IPS-20b (cell line): Measurements from ENCODE around the gene NAALADL2.

Experiments used
- H3K27ac ChIP-seq: one replicate; pipeline ENCODE4 v1.5.1; 2013; ENCODE audit warnings: low read length
- H3K27me3 ChIP-seq: 2 replicates; pipeline ENCODE4 v1.6.1; 2013; ENCODE audit warnings: mild to moderate bottlenecking, low read length, inconsistent platforms; ENCODE audit not compliant: insufficient read depth
- H3K36me3 ChIP-seq: 2 replicates; pipeline ENCODE4 v1.6.1; 2013; ENCODE audit warnings: low read depth, mild to moderate bottlenecking, inconsistent platforms, low read length, moderate library complexity; ENCODE audit not compliant: insufficient read depth
- H3K4me1 ChIP-seq: 2 replicates; pipeline ENCODE4 v1.6.1; 2013; ENCODE audit warnings: mild to moderate bottlenecking, control low read depth, inconsistent platforms, low read length, moderate library complexity; ENCODE audit not compliant: insufficient read depth
- H3K4me3 ChIP-seq: 2 replicates; pipeline ENCODE4 v1.5.1; 2013; ENCODE audit warnings: mild to moderate bottlenecking, low read length, inconsistent platforms
- H3K9ac ChIP-seq: 2 replicates; pipeline ENCODE4 v1.6.1; 2013; ENCODE audit warnings: low read depth, mild to moderate bottlenecking, inconsistent platforms, low read length, moderate library complexity
- H3K9me3 ChIP-seq: 2 replicates; pipeline ENCODE4 v1.6.1; 2013; ENCODE audit warnings: mild to moderate bottlenecking, low read depth, low read length, inconsistent platforms; ENCODE audit not compliant: insufficient read depth

Gene NAALADL2

DNA sequence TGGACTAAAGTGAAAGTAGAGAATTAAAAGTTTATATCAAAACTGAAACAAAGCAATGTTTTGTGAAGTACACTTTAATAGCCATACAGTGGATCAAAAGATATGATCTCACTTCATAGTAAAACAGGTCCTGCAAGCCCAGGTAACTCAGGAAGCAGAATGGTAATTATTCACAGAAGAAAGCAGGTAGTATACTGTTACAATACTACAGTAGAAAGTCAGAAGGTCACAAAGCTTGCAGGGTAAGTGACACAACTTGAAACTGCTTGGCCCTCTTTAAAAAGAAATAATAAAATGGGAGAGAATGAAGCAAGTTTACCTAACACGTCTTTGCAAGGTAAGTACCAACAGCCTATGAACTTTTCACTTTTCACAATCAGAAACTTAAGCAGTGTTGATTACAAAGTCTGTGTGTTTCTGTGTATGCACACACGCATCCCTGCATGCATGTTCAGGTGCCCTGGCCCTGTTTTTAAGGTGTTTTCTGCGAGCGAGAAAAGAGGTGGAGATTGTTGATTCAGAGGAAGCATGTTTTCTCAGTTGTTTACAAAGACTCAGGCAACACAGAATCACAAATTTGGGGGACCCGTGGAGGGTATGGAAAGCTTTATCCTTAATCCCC lies at the start of gene NAALADL2:
Gene NAALADL2 (plus strand): TSS at position 221 of the 622 bp plus-strand sequence.
- H3K4me3 ChIP-seq, result no peak within 1 kb of the TSS
- H3K36me3 ChIP-seq, result no peaks in the 10 kb centered on the region
- no peaks in the 10 kb centered on the region for H3K9me3 ChIP-seq
- no peak within 1 kb of the TSS for H3K27ac ChIP-seq
- no peak within 1 kb of the TSS for H3K9ac ChIP-seq
- no peaks in the 10 kb centered on the region for H3K27me3 ChIP-seq
- H3K4me1 ChIP-seq, result peaks cover 7% of the 10 kb centered on the region; the same call in 1 of the 2 replicates

DNA sequence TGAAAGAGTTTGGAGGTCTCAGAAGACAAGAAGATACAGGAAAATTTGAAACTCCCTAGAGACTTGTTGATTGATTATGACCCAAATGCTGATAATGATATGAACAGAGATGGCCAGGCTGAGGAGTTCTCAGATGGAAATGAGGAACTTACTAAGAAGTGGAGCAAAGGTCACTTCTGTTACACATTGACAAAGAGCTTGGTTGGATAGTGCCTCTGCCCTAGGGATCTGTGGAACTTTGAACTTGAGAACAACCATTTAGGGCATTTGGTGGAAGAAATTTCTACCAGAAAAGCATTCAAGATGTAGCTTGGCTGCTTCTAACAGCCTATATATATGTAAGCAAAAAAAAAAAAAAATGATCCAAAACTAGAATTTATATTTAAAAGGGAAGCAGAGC lies 48.9 kb upstream of the NAALADL2 start:
- Histone ChIP-seq H3K27ac (no peak overlapping the region), H3K9me3 (no peaks in the 10 kb centered on the region; the same call in 1 of the 2 replicates), H3K36me3 (no peaks in the 10 kb centered on the region), H3K4me3 (no peak overlapping the region), H3K4me1 (no peaks in the 10 kb centered on the region), H3K27me3 (no peaks in the 10 kb centered on the region), H3K9ac (no peak overlapping the region)

DNA sequence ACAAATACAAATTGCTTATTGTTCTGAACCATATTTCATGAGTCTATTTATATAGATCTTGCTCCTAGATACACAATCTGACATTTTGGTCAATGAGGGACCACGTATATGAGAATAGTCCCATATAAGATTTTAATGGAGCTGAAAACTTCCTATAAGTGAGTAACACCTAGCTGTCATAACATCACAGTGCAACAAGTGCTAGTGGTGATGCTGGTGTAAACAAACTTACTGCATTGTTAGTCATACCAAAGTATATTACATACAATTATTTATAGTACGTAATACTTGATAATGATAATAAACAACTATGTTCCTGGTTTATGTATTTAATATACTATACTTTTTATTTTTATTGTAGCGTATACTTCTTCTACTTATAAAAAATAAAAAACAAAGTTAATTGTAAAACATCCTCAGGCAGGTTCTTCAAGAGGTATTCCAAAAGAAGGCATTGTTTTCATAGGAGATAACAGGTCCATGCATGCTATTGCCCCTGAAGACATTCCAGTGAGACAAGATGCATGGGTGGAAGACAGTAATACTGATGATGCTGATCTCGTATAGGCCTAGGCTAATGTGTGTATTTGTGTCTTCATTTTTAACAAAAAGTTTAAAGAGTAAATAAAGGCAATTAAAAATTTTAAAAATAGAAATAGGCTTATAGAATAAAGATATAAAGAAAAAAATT lies 46.8 kb upstream of the NAALADL2 start:
- Histone ChIP-seq H3K4me1 (no peaks in the 10 kb centered on the region), H3K27me3 (no peaks in the 10 kb centered on the region), H3K36me3 (no peaks in the 10 kb centered on the region), H3K27ac (no peak overlapping the region), H3K9ac (no peak overlapping the region), H3K9me3 (no peaks in the 10 kb centered on the region; the same call in 1 of the 2 replicates), H3K4me3 (no peak overlapping the region)

DNA sequence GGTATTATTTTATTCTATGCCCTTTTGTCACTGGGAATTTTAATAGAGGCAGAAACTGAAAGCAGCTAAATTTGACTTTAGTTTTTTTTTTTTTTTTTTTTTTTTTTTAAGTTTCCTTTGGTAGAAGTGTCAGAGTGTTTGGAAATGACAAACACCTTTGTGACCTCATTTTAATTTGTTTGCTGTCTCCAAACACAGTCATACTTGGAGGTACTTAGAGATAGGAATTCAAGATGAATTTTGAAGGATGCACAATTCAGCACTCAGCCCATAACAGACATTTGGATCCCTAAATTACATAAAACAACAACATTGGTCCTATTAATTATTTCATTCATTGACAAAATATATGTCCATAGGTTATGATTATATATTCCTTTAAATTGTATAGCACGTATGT lies 43.4 kb upstream of the NAALADL2 start:
- no peaks in the 10 kb centered on the region for H3K4me1 ChIP-seq
- H3K27ac ChIP-seq, result no peak overlapping the region
- no peaks in the 10 kb centered on the region for H3K27me3 ChIP-seq
- no peak overlapping the region for H3K9ac ChIP-seq
- H3K36me3 ChIP-seq, result no peaks in the 10 kb centered on the region
- no peak overlapping the region for H3K4me3 ChIP-seq
- H3K9me3 ChIP-seq, result no peaks in the 10 kb centered on the region; the same call in 1 of the 2 replicates

DNA sequence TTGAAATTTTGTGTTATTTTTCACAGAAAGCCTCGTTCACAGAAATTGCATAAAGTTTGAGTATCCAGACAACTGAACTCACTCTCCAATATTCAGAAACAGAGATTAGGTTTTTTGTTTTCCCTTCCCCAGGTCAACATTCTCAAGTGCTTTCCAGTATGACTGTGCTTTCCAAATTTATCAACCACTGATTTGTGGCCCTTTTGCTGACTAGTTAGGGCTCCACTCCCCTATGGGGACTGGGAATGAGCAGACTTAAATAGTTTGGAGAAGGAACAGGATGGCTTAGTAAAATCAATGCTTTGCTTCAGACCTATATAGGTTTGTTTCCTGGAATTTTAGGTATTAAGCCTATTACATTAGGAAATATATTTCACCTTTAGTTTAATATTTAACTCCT lies 38.2 kb upstream of the NAALADL2 start:
- Histone ChIP-seq H3K4me1 (no peaks in the 10 kb centered on the region), H3K9me3 (no peaks in the 10 kb centered on the region), H3K27me3 (no peaks in the 10 kb centered on the region), H3K9ac (no peak overlapping the region), H3K4me3 (no peak overlapping the region), H3K36me3 (no peaks in the 10 kb centered on the region), H3K27ac (no peak overlapping the region)

DNA sequence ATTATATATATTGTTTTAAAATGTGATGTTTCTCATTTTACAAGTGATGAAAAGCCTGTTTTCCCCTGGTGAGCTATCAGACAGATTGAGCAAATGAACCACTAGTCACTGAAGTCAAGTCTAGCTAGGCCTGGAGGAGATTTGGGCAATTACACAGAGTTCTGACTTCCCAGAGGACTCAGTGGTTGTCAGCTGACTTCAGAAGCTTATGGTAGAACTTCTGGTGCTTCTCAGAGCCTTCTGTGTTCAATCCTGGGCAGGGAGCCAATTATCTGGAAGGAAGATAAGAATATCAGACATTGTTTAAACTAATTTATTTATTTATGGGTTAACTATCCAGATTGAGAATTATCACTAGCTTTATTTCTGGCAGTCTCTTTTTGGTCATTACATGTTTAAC lies 37.7 kb upstream of the NAALADL2 start:
- H3K27me3 ChIP-seq, result no peaks in the 10 kb centered on the region
- no peak overlapping the region for H3K4me3 ChIP-seq
- H3K27ac ChIP-seq, result no peak overlapping the region
- no peaks in the 10 kb centered on the region for H3K4me1 ChIP-seq
- no peaks in the 10 kb centered on the region for H3K36me3 ChIP-seq
- H3K9me3 ChIP-seq, result no peaks in the 10 kb centered on the region
- H3K9ac ChIP-seq, result no peak overlapping the region

DNA sequence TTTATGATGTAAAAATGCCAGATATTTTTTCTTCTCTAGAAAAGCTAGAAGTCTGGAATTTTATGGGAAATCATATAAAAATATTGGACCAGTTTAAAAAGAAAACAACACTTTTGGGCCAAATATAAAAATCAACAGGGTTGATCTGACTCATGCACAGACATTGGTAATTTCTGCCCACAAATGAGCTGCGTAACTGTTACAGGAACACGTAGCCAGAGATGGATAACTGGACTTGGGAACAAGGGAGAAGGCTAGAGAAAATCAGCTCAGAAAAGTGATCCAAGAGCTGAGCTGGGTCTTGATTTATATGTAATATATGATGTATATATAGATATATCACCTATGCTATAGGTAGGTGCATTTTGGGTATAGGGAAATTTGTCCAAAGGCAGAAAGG lies 36.8 kb upstream of the NAALADL2 start:
- no peak overlapping the region for H3K4me3 ChIP-seq
- no peaks in the 10 kb centered on the region for H3K27me3 ChIP-seq

DNA sequence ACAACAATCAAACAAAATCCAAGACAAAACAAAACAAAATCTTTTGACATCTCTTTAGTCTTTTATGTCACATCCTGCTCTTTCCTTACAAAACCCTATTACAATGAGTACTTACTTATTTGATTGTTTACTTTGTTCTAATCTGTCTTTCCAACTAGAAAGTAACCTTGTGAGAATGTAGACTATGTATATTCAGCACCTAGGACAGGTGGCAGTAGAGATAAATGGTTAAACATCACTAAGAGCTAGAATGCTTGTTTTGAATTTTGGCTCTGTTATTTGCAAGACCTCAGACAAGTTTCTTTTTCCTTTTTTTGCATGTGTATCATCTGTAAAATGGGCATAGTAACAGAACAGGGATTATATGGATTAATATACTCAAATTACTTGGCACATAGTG lies 33.1 kb upstream of the NAALADL2 start:
- Histone ChIP-seq H3K9ac (no peak overlapping the region), H3K9me3 (no peaks in the 10 kb centered on the region), H3K27ac (no peak overlapping the region), H3K4me3 (no peak overlapping the region), H3K4me1 (no peaks in the 10 kb centered on the region), H3K36me3 (no peaks in the 10 kb centered on the region), H3K27me3 (no peaks in the 10 kb centered on the region)

More for the DNA sequence above, 36.8 kb upstream of the NAALADL2 start:
- no peak overlapping the region for H3K27ac ChIP-seq
- H3K4me1 ChIP-seq, result no peaks in the 10 kb centered on the region
- H3K9ac ChIP-seq, result no peak overlapping the region
- no peaks in the 10 kb centered on the region for H3K9me3 ChIP-seq
- no peaks in the 10 kb centered on the region for H3K36me3 ChIP-seq

DNA sequence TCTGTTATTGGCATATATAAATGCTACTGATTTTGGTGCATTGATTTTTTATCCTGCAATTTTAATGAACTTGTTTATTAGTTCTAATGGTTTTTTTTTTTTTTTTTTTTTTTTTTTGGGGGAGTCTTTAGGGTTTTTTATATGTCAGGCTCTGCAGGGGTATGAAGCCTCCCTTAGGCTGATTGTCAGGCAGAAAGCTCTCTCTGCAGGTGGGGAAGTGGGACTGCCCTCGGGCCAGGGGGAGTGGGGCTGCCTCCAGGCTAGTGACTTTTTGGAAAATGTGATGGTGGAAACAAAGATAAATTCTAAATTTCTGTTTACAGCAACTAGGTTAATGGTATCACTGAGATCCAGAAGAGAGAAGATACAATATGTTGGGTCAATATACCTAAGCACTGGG lies 14.4 kb upstream of the NAALADL2 start:
- Histone ChIP-seq H3K36me3 (no peaks in the 10 kb centered on the region), H3K27ac (no peak overlapping the region), H3K4me3 (no peak overlapping the region), H3K9me3 (no peaks in the 10 kb centered on the region; the same call in 1 of the 2 replicates), H3K9ac (no peak overlapping the region), H3K4me1 (peaks cover 13% of the 10 kb centered on the region; the same call in 1 of the 2 replicates), H3K27me3 (no peaks in the 10 kb centered on the region)

DNA sequence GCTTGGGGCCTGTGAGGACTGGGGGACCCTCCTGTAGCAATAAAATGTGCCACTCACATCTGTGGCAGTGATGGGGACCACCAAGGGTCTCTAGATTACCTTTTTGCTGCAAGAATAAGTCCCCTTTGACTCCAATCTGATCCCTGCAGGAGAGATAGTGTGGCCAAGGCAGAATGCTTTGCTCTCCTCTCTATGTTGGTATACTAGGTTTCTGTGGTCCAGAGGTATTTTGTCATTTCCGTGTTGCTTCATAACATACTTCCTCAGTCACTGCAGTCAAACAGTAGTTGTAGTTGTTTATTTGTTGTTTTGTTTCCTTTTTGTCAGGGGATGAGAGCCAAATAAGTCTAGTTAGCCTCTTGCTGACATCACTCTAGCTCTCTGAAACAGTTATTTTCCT lies 13.1 kb upstream of the NAALADL2 start:
- no peaks in the 10 kb centered on the region; the same call in 1 of the 2 replicates for H3K9me3 ChIP-seq
- H3K9ac ChIP-seq, result no peak overlapping the region
- H3K4me1 ChIP-seq, result peaks cover 8% of the 10 kb centered on the region; the same call in 1 of the 2 replicates
- no peak overlapping the region for H3K27ac ChIP-seq
- H3K27me3 ChIP-seq, result no peaks in the 10 kb centered on the region
- H3K36me3 ChIP-seq, result no peaks in the 10 kb centered on the region
- no peak overlapping the region for H3K4me3 ChIP-seq

DNA sequence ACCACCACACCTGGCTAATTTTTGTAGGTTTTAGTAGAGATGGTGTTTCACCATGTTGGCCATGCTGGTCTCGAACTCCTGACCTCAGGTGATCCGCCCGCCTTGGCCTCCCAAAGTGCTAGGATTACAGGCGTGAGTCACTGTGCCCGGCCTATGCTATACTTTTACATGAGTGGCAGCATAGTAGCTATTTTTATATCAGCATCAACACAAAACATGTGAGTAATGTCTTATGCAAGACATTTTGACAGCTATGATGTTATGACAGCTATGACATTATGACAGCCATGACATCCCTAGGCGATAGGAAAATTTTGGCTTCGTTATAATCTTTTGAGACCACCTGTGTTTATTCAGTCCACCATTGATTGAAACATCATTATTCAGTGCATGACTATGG lies 4.1 kb upstream of the NAALADL2 start:
- Histone ChIP-seq H3K9ac (no peak overlapping the region), H3K9me3 (no peaks in the 10 kb centered on the region), H3K36me3 (no peaks in the 10 kb centered on the region), H3K27me3 (no peaks in the 10 kb centered on the region), H3K27ac (no peak overlapping the region), H3K4me1 (peaks cover 7% of the 10 kb centered on the region; the same call in 1 of the 2 replicates), H3K4me3 (no peak overlapping the region)

DNA sequence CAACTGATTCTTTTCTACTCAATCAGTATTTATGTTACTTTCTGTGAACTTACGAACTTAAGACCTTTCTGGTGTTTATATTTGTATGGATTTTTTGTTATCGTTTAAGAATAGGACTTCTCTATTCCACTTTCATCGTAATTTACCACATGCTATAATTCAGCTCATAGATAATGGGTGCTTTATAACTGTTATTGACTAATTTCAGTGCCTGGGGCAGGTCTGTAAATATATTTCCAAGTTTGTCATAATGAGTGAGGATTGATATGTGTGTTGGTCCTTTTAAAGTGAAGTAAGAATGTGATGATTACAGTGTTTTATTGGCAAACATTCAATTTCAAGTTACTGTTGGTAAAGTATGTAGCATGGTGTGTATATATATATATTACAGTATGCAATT lies 1.8 kb upstream of the NAALADL2 start:
- H3K4me3 ChIP-seq, result no peak overlapping the region

More for the DNA sequence above, 1.8 kb upstream of the NAALADL2 start:
- H3K4me1 ChIP-seq, result peaks cover 7% of the 10 kb centered on the region; the same call in 1 of the 2 replicates
- H3K36me3 ChIP-seq, result no peaks in the 10 kb centered on the region
- H3K27ac ChIP-seq, result no peak overlapping the region
- H3K9ac ChIP-seq, result no peak overlapping the region
- no peaks in the 10 kb centered on the region for H3K27me3 ChIP-seq
- H3K9me3 ChIP-seq, result no peaks in the 10 kb centered on the region
